Ureter (tissue), 1 donor: ENCODE data around the gene TRAPPC2L. TPM values are rescaled to one million over a fixed set of nuclear protein-coding genes. Genes with fewer than 3 reads are reported as not detected.

ENCODE experiments used
- DNase-seq: peaks from one replicate; pipeline ENCODE4 v3.0.0-alpha.2; 2020; ENCODE audit warnings: low spot score
- total RNA-seq: library from RNA; stranded (reverse); gene quantifications from one replicate; pipeline ENCODE4 v1.2.4, GENCODE V29; 2023
- donor health status: DM: yes; HTN: yes; CAD: no.

TRAPPC2L gene
- 55.3 TPM for total RNA-seq

GRCh38 chr16:88856828-88857727, at the start of gene TRAPPC2L, which contains the start of gene GALNS:
TSS of gene TRAPPC2L (plus strand) at chr16:88857127. CDS start at chr16:88857151, 24 bp downstream.
TSS of gene GALNS (minus strand) at chr16:88856947. CDS start at chr16:88856877, 70 bp downstream.
- peak; percentile 99 for DNase-seq

GRCh38 chr16:88807142-88807625, 49.7 kb upstream of the TRAPPC2L start:
- no peak for DNase-seq

- DNase-seq: no peak
These were observed 49.1 kb upstream of the TRAPPC2L start for GRCh38 chr16:88807626-88808453.

- no peak for DNase-seq
These were observed 47.8 kb upstream of the TRAPPC2L start for GRCh38 chr16:88809068-88809675.

GRCh38 chr16:88809676-88810165, 47.2 kb upstream of the TRAPPC2L start:
- no peak for DNase-seq

GRCh38 chr16:88810166-88810911, 46.6 kb upstream of the TRAPPC2L start:
- DNase-seq: no peak

GRCh38 chr16:88810912-88811768, 45.8 kb upstream of the TRAPPC2L start:
- peak; percentile 86 for DNase-seq

- DNase-seq: peak; percentile 98
These were observed 45.0 kb upstream of the TRAPPC2L start, which contains the start of gene APRT for GRCh38 chr16:88811769-88812512. TSS of gene APRT (minus strand) at chr16:88811928. CDS start at chr16:88811899, 29 bp downstream.

GRCh38 chr16:88812513-88813268, 44.2 kb upstream of the TRAPPC2L start:
- DNase-seq: no peak

GRCh38 chr16:88813269-88814143, 43.4 kb upstream of the TRAPPC2L start:
- no peak for DNase-seq

GRCh38 chr16:88814144-88814502, 42.8 kb upstream of the TRAPPC2L start:
- DNase-seq: no peak

GRCh38 chr16:88815227-88815626, 41.7 kb upstream of the TRAPPC2L start:
- no peak for DNase-seq

- no peak for DNase-seq
These were observed 40.9 kb upstream of the TRAPPC2L start for GRCh38 chr16:88815901-88816589.

GRCh38 chr16:88816736-88817535, 40.0 kb upstream of the TRAPPC2L start:
- DNase-seq: no peak

GRCh38 chr16:88817785-88818574, 38.9 kb upstream of the TRAPPC2L start:
- no peak for DNase-seq
